Trophoblast cell (in vitro differentiated cells and primary cell): Measurements from ENCODE around the gene TEF.

Experiments used
- DNase-seq, 2 donors: peaks; one replicate each; pipeline ENCODE4 v3.0.0-alpha.2; 2016
- H2AFZ ChIP-seq: 2 replicates; pipeline ENCODE4 v1.6.1; 2013; ENCODE audit warnings: low read length, moderate library complexity, mild to moderate bottlenecking; ENCODE audit not compliant: insufficient read depth, poor library complexity
- H2AK5ac ChIP-seq: 2 replicates; pipeline ENCODE4 v1.6.1; 2013; ENCODE audit warnings: mild to moderate bottlenecking, low read length
- H2BK120ac ChIP-seq: 2 replicates; pipeline ENCODE4 v1.6.1; 2013; ENCODE audit warnings: low read length, mild to moderate bottlenecking, moderate library complexity; ENCODE audit not compliant: insufficient read depth, poor library complexity
- H2BK12ac ChIP-seq: 2 replicates; pipeline ENCODE4 v1.6.1; 2013; ENCODE audit warnings: mild to moderate bottlenecking, low read length, moderate library complexity
- H2BK5ac ChIP-seq: 2 replicates; pipeline ENCODE4 v1.6.1; 2013; ENCODE audit warnings: low read length, low read depth, moderate library complexity, mild to moderate bottlenecking; ENCODE audit not compliant: poor library complexity
- H3K14ac ChIP-seq: 2 replicates; pipeline ENCODE4 v1.6.1; 2013; ENCODE audit warnings: mild to moderate bottlenecking, low read length
- H3K18ac ChIP-seq: 2 replicates; pipeline ENCODE4 v1.6.1; 2013; ENCODE audit warnings: mild to moderate bottlenecking, low read length
- H3K23ac ChIP-seq: 2 replicates; pipeline ENCODE4 v1.6.1; 2013; ENCODE audit warnings: low read length
- H3K27ac ChIP-seq: 2 replicates; pipeline ENCODE4 v1.5.1; 2013; ENCODE audit warnings: low read depth, mild to moderate bottlenecking, inconsistent platforms, low read length, moderate library complexity
- H3K27me3 ChIP-seq: 2 replicates; pipeline ENCODE4 v1.6.1; 2013; ENCODE audit warnings: inconsistent platforms, mild to moderate bottlenecking, low read length, moderate library complexity; ENCODE audit not compliant: insufficient read depth
- H3K36me3 ChIP-seq, 2 experiments: 1 replicate in 1 of 2; 2 replicates in 1 of 2; pipeline ENCODE4 v1.6.1; 2013; ENCODE audit warnings: low read length in 2 of 2, mild to moderate bottlenecking in 2 of 2, moderate library complexity in 1 of 2; ENCODE audit not compliant: insufficient read depth in 2 of 2, control insufficient read depth in 1 of 2
- H3K4ac ChIP-seq: 2 replicates; pipeline ENCODE4 v1.6.1; 2013; ENCODE audit warnings: low read depth, mild to moderate bottlenecking, low read length, moderate library complexity
- H3K4me1 ChIP-seq, 2 experiments: 1 replicate in 1 of 2; 2 replicates in 1 of 2; pipeline ENCODE4 v1.6.1; 2013; ENCODE audit warnings: low read length in 2 of 2, mild to moderate bottlenecking in 2 of 2, moderate library complexity in 1 of 2; ENCODE audit not compliant: insufficient read depth in 2 of 2, control insufficient read depth in 1 of 2
- H3K4me2 ChIP-seq: 2 replicates; pipeline ENCODE4 v1.6.1; 2013; ENCODE audit warnings: inconsistent platforms, mild to moderate bottlenecking, low read length, moderate library complexity
- H3K4me3 ChIP-seq: 2 replicates; pipeline ENCODE4 v1.5.1; 2013; ENCODE audit warnings: mild to moderate bottlenecking, low read depth, low read length, inconsistent platforms
- H3K79me1 ChIP-seq: one replicate; pipeline ENCODE4 v1.6.1; 2013; ENCODE audit warnings: low read length
- H3K79me2 ChIP-seq: 2 replicates; pipeline ENCODE4 v1.6.1; 2013; ENCODE audit warnings: low read length, mild to moderate bottlenecking; ENCODE audit not compliant: control insufficient read depth, insufficient read depth, poor library complexity
- H3K9ac ChIP-seq: 2 replicates; pipeline ENCODE4 v1.6.1; 2013; ENCODE audit warnings: mild to moderate bottlenecking, low read length
- H3K9me3 ChIP-seq: 2 replicates; pipeline ENCODE4 v1.6.1; 2013; ENCODE audit warnings: low read depth, mild to moderate bottlenecking, control low read depth, inconsistent platforms, low read length; ENCODE audit not compliant: insufficient read depth
- H4K12ac ChIP-seq: 2 replicates; pipeline ENCODE4 v1.6.1; 2013; ENCODE audit warnings: low read depth, mild to moderate bottlenecking, low read length, moderate library complexity
- H4K8ac ChIP-seq: 2 replicates; pipeline ENCODE4 v1.6.1; 2013; ENCODE audit warnings: low read depth, mild to moderate bottlenecking, low read length, moderate library complexity
- H4K91ac ChIP-seq: one replicate; pipeline ENCODE4 v1.6.1; 2013; ENCODE audit warnings: low read depth, mild to moderate bottlenecking, low read length, moderate library complexity
- WGBS: extraction: QIAGEN DNeasy Blood & Tissue Kit; methylation state at CpG from one replicate; pipeline ENCODE4 v1.1.7; 2013; ENCODE audit warnings: missing lambda C conversion rate; ENCODE audit not compliant: insufficient read length, insufficient coverage; ENCODE audit errors: extremely low coverage; 5-methylcytosine and 5-hydroxymethylcytosine counted together

Gene TEF

DNA sequence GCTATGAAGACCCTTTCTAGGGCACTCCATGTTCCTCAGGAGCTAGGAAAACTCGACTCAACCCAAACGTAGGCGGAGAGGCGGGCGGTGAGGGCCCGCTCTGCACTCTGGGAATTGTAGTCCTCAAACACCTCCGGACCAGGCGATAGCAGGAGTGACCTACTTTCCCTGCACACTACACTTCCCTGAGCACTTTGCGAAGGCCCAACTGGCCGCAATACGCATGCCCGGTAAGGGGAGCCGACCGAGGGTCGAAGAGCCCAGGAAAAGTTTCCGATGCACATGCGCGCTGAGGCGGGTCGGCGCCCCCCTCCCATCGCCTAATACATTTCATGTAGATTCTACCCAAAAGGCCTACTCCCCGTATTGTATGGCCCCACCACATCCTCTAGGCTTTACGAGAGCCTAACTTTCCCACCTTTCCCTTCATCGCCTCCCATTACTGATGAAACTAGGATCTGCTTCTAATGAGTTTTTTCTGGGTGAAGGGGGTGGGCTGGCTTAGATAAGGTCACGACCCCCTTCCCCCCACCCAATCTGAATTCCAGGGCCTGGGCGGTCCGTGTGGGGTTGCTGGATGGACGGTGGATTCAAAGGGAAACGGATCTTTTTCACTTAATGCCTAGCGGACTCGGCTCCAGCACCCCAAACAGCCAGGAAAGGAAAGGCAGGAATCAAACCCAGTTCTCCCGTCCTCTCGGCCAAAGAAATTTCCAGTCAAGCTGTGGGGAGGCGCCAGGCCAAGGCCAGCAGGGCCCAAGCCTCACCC is 62.8 kb downstream of the TEF start:
- Histone ChIP-seq H3K4ac (peak overlapping the region; percentile 98), H3K23ac (no peak overlapping the region), H4K8ac (peak overlapping the region; percentile 87), H2BK12ac (no peak overlapping the region), H3K4me2 (peak overlapping the region; percentile 92), H3K9ac (peak overlapping the region; percentile 97), H3K4me1 (peaks cover 7 to 9% of the 10 kb centered on the region in 2 experiments), H3K9me3 (no peaks in the 10 kb centered on the region), H3K79me1 (peaks cover 36% of the 10 kb centered on the region), H3K36me3 (peaks cover 16 to 19% of the 10 kb centered on the region in 2 experiments), H3K18ac (peak overlapping the region; percentile 40), H3K14ac (peak overlapping the region; percentile 71), H3K27me3 (no peaks in the 10 kb centered on the region), H2BK5ac (peak overlapping the region; percentile 65), H3K79me2 (peaks cover 47% of the 10 kb centered on the region), H3K4me3 (peak overlapping the region; percentile 98), H2AFZ (peak overlapping the region; percentile 58), H2BK120ac (peak overlapping the region; percentile 44), H4K12ac (peak overlapping the region; percentile 52), H3K27ac (peak overlapping the region; percentile 86), H2AK5ac (peak overlapping the region; percentile 49), H4K91ac (peak overlapping the region; percentile 49)
- no CpG with 5 or more reads among the region's 35 CpGs for WGBS
- DNase-seq, result peak; percentile 94

DNA sequence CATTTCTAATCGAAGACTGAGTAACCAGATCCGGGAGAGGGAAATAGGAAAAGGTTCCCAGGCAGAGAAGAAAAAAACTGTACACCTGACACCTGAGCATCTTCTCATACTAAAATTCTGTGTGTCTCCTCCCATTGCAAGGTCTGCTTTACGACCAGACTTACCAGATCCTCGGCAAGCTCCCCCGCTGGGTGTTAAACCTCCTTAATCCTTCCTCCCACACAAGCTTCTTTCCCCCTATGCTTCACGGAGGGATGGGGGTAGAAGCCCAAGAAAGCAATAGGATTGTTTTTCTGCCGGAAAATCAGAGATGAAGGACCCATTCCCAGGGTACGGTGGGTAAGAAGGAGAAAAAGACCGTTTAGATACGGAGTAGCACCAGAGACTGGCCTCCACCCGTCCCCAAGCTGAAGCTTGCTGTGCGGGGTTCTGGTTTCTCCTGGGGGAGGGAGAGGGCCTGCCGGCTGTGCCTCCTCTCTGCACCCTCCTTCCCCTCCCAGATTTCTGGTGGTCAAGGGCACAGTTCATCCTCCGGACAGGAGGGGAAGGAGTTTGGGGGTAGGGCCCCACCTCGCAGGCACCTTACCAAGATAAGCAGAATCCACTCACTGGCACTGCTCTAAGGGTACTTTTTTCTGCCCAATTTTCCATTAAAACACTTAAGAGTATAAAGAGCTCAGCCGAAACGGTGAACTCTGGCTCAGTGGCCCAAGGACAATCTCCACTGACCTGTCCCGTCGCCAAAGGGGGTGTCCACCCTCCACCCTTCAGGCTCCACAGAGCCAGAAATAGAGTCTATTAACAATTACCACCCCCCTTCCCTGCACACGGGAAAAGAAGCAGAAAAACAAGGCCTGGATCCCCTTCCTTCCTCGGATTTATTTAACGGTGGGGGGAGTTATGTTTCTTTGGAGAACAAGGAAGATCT is 63.7 kb downstream of the TEF start:
- H4K91ac ChIP-seq, result peak overlapping the region; percentile 93
- peak overlapping the region; percentile 93 for H3K14ac ChIP-seq
- peak overlapping the region; percentile 40 for H3K18ac ChIP-seq
- peak overlapping the region; percentile 86 for H3K27ac ChIP-seq
- H3K9me3 ChIP-seq, result no peaks in the 10 kb centered on the region
- H3K9ac ChIP-seq, result peak overlapping the region; percentile 97
- H3K4me3 ChIP-seq, result peak overlapping the region; percentile 98
- no peak overlapping the region for H2AFZ ChIP-seq
- H3K27me3 ChIP-seq, result no peaks in the 10 kb centered on the region
- peaks cover 47% of the 10 kb centered on the region for H3K79me2 ChIP-seq
- peaks cover 7 to 9% of the 10 kb centered on the region in 2 experiments for H3K4me1 ChIP-seq
- H3K36me3 ChIP-seq, result peaks cover 15 to 16% of the 10 kb centered on the region in 2 experiments
- peak overlapping the region; percentile 92 for H3K4me2 ChIP-seq
- H2AK5ac ChIP-seq, result peak overlapping the region; percentile 80
- peak overlapping the region; percentile 44 for H2BK120ac ChIP-seq
- peaks cover 36% of the 10 kb centered on the region for H3K79me1 ChIP-seq
- H4K8ac ChIP-seq, result peak overlapping the region; percentile 72
- H3K4ac ChIP-seq, result peak overlapping the region; percentile 98
- peak overlapping the region; percentile 33 for H2BK12ac ChIP-seq
- no CpG with 5 or more reads among the region's 22 CpGs for WGBS
- peak overlapping the region; percentile 91 for H2BK5ac ChIP-seq
- peak overlapping the region; percentile 52 for H4K12ac ChIP-seq
- DNase-seq, result peak in 1 of 2 donors; percentile 62
- no peak overlapping the region for H3K23ac ChIP-seq

DNA sequence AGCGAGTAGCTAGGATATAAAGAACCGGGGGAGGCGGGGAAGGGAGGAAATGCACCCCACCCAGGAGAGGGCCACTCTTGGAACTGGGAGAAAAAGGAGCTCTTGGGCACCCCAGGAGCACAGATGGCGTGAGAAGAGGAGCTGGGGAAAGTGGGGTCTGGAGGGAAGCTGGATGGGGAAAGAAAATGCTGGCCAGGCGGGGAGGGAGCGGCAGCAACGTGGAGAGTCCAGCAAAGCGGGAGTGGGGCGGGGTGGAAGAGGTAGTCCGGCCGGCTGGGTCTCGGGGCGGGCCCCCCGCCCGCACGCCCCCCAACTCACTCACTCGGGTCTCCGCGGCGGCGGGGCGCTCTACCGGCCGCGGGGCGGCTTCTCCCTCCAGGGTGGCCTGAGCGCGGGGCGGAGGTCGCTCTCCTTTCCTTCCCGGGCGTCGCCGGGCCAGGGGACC is 64.3 kb downstream of the TEF start:
- H4K8ac ChIP-seq, result peak overlapping the region; percentile 64
- H2BK5ac ChIP-seq, result peak overlapping the region; percentile 91
- H3K79me2 ChIP-seq, result peaks cover 47% of the 10 kb centered on the region
- DNase-seq, result no peak
- H4K12ac ChIP-seq, result peak overlapping the region; percentile 78
- H3K27ac ChIP-seq, result peak overlapping the region; percentile 86
- H3K9ac ChIP-seq, result peak overlapping the region; percentile 97
- peak overlapping the region; percentile 87 for H2BK120ac ChIP-seq
- no CpG with 5 or more reads among the region's 34 CpGs for WGBS
- peak overlapping the region; percentile 87 for H3K18ac ChIP-seq
- H3K27me3 ChIP-seq, result no peaks in the 10 kb centered on the region
- H3K4ac ChIP-seq, result peak overlapping the region; percentile 98
- peaks cover 36% of the 10 kb centered on the region for H3K79me1 ChIP-seq
- peak overlapping the region; percentile 93 for H4K91ac ChIP-seq
- peak overlapping the region; percentile 98 for H3K4me3 ChIP-seq
- peak overlapping the region; percentile 66 for H2AFZ ChIP-seq
- peak overlapping the region; percentile 93 for H3K14ac ChIP-seq
- H3K23ac ChIP-seq, result no peak overlapping the region
- peaks cover 10 to 12% of the 10 kb centered on the region in 2 experiments for H3K36me3 ChIP-seq
- peak overlapping the region; percentile 92 for H3K4me2 ChIP-seq
- H3K9me3 ChIP-seq, result no peaks in the 10 kb centered on the region
- H2BK12ac ChIP-seq, result no peak overlapping the region
- peaks cover 7 to 9% of the 10 kb centered on the region in 2 experiments for H3K4me1 ChIP-seq
- peak overlapping the region; percentile 75 for H2AK5ac ChIP-seq
